Progenitor cell of endocrine pancreas (in vitro differentiated cells): ENCODE results near the gene DIS3. TPM values are rescaled to one million over a fixed set of nuclear protein-coding genes. Genes with fewer than 3 reads are reported as not detected.

Experiments
- DNase-seq: peaks from one replicate; pipeline ENCODE4 v3.0.0; 2021; ENCODE audit warnings: low spot score; ENCODE audit not compliant: unreplicated experiment
- H3K27ac Mint-ChIP-seq: 2 replicates; pipeline ENCODE4 v1.8.0; 2021; ENCODE audit warnings: mild to moderate bottlenecking, moderate library complexity, mixed read lengths
- H3K27me3 Mint-ChIP-seq: 2 replicates; pipeline ENCODE4 v1.8.0; 2021; ENCODE audit warnings: mixed read lengths
- H3K36me3 Mint-ChIP-seq: 2 replicates; pipeline ENCODE4 v1.8.0; 2022; ENCODE audit warnings: mixed read lengths; ENCODE audit not compliant: insufficient read depth
- H3K4me1 Mint-ChIP-seq: 2 replicates; pipeline ENCODE4 v1.8.0; 2021; ENCODE audit warnings: low read depth, mixed read lengths
- H3K4me3 Mint-ChIP-seq: 2 replicates; pipeline ENCODE4 v1.8.0; 2021; ENCODE audit warnings: low read depth, mild to moderate bottlenecking, moderate library complexity, mixed read lengths
- H3K9me3 Mint-ChIP-seq: 2 replicates; pipeline ENCODE4 v1.8.0; 2021; ENCODE audit warnings: low read depth, mixed read lengths
- total RNA-seq: library from RNA; stranded (reverse); gene quantifications from 2 replicates; pipeline ENCODE4 v1.2.1, GENCODE V29; 2021
- TF ChIP-seq, protein P1 (sequence below): fragments of 200-600 bp; sonication (generic); IDR thresholded peaks from one replicate; pipeline ENCODE4 v1.5.0; 2021; ENCODE audit warnings: antibody characterized with exemption, mild to moderate bottlenecking; ENCODE audit not compliant: unreplicated experiment

The DIS3 gene
- total RNA-seq, 1 donor from 2014 or later, result 29.0 TPM

DNA sequence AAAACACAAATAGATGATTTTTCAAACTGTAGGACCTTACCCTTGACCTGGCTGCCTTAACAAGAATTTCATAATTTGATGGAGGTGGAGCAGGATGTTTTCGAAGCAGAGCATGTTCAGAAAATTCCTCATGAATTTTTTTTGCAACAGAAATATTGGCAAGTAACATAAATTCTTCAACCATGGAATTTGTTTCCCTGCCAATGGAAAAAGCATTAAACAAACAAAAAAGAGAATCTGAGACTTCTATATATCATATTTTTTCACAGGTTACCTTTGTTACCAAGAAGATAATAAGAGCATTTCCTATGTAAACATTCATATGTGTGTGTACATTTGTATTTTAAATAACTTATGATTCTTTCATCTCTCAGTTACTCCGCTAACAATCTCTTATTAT lies 18.3 kb downstream of the DIS3 start:
- Mint-ChIP-seq H3K9me3 (no peaks in the 10 kb centered on the region), H3K27ac (no peak overlapping the region), H3K4me3 (no peak overlapping the region), H3K36me3 (peaks cover 32% of the 10 kb centered on the region), H3K27me3 (no peaks in the 10 kb centered on the region), H3K4me1 (no peaks in the 10 kb centered on the region)
- TF ChIP-seq, protein P1, sequence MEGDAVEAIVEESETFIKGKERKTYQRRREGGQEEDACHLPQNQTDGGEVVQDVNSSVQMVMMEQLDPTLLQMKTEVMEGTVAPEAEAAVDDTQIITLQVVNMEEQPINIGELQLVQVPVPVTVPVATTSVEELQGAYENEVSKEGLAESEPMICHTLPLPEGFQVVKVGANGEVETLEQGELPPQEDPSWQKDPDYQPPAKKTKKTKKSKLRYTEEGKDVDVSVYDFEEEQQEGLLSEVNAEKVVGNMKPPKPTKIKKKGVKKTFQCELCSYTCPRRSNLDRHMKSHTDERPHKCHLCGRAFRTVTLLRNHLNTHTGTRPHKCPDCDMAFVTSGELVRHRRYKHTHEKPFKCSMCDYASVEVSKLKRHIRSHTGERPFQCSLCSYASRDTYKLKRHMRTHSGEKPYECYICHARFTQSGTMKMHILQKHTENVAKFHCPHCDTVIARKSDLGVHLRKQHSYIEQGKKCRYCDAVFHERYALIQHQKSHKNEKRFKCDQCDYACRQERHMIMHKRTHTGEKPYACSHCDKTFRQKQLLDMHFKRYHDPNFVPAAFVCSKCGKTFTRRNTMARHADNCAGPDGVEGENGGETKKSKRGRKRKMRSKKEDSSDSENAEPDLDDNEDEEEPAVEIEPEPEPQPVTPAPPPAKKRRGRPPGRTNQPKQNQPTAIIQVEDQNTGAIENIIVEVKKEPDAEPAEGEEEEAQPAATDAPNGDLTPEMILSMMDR, result no peak
- DNase-seq, result no peak

DNA sequence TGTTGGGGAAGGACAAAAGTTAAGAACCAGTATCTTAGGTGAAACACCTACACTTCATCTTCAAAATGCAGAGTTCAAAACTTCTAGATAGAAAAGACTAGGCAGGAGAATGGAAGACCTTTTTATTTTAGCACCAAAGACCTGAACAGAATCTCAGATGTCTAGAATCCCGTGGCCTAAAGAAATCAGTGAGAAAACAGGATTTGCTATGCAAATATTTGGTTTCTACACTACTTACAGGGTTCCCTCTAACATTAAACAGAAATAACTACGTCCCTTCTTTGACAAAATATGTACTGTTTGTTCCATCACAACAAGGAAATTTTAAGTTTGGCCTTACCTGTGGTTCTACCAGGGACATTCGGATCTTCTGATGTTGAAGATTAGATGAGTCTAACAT lies 21.5 kb downstream of the DIS3 start:
- TF ChIP-seq, protein P1, result no peak
- Mint-ChIP-seq H3K4me1 (no peaks in the 10 kb centered on the region), H3K27me3 (no peaks in the 10 kb centered on the region), H3K27ac (no peak overlapping the region), H3K4me3 (no peak overlapping the region), H3K9me3 (no peaks in the 10 kb centered on the region), H3K36me3 (peaks cover 24% of the 10 kb centered on the region)
- DNase-seq, result no peak

DNA sequence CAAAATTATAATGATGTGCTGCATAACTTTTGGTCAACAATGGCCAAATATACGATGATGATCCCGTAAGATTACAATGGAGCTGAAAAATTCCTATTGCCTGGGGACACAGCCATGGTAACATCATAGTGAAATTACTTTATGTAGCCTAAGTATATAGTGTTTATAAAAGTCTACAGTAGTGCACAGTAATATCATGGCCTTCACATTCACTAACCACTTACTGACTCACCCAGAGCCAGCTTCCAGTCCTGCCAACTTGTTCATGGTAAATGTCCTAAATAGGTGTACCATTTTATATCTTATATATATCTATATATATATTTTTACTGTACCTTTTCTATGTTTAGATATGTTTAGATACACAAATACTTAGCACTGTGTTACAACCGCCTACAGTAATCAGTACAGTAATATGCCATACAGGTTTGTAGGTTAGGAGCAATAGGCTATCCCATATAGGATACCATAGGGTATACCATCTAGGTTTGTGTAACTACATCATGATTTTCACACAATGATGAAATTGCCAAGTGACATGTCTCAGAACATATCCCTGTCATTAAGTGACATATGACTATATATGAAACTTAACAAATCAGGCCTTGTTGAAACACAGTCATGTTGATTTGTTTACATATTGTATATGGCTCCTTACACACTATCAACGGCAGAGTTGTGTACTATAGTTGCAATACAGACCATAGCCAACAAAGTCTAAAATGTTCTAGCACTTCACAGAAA lies 23.7 kb downstream of the DIS3 start:
- Mint-ChIP-seq H3K27ac (no peak overlapping the region), H3K4me1 (no peaks in the 10 kb centered on the region), H3K27me3 (no peaks in the 10 kb centered on the region), H3K4me3 (no peak overlapping the region), H3K9me3 (no peaks in the 10 kb centered on the region), H3K36me3 (peaks cover 19% of the 10 kb centered on the region)
- TF ChIP-seq, protein P1, result no peak
- no peak for DNase-seq

- Mint-ChIP-seq H3K4me1 (no peaks in the 10 kb centered on the region), H3K27ac (no peak overlapping the region), H3K36me3 (peaks cover 36% of the 10 kb centered on the region), H3K27me3 (no peaks in the 10 kb centered on the region), H3K9me3 (peaks cover 4% of the 10 kb centered on the region), H3K4me3 (no peak overlapping the region)
- no peak for DNase-seq
- TF ChIP-seq, protein P1, result no peak
These were observed 27.6 kb downstream of the DIS3 start for GRCh38 chr13:72754111-72754510.

GRCh38 chr13:72751220-72751619 lies 30.5 kb downstream of the DIS3 start:
- H3K27me3 Mint-ChIP-seq, result no peaks in the 10 kb centered on the region
- TF ChIP-seq, protein P1, result no peak
- peaks cover 42% of the 10 kb centered on the region for H3K36me3 Mint-ChIP-seq

More at GRCh38 chr13:72751220-72751619, 30.5 kb downstream of the DIS3 start:
- no peak for DNase-seq
- Mint-ChIP-seq H3K27ac (no peak overlapping the region), H3K4me3 (no peak overlapping the region), H3K9me3 (peaks cover 4% of the 10 kb centered on the region), H3K4me1 (no peaks in the 10 kb centered on the region)
